Epithelial cell of esophagus (primary cell): ENCODE measurements around the gene CLCNKB.
"Not testable (repeated sequence)": the region's sequence is repeated elsewhere in the genome, so short reads cannot be mapped to it uniquely, and the experiment has no call there.

Source experiments
- DNase-seq: peaks from one replicate; pipeline ENCODE4 v3.0.0; 2010; ENCODE audit warnings: low read depth
- H3K4me3 ChIP-seq: 2 replicates; pipeline ENCODE4 v1.5.1; 2011; ENCODE audit warnings: mild to moderate bottlenecking, low read length, control low read depth
- CTCF ChIP-seq: IDR thresholded peaks from 2 replicates; pipeline ENCODE4 v1.5.1; 2011; ENCODE audit warnings: low read depth, mild to moderate bottlenecking, low read length, control low read depth, inconsistent platforms; ENCODE audit not compliant: insufficient read depth; ENCODE audit errors: missing control alignments

CLCNKB gene

DNA sequence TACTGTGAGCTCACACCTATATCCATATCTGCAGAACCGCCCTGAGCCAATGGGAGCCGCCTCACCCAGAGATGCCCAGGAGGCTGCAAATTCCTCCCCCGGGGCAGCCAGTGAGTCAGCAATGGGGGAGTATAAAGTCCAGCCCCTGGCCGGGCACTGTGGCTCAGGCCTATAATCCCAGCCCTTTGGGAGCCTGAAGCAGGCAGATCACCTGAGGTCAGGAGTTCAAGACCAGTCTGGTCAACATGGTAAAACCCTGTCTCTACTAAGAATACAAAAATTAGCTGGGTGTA lies 5.0 kb upstream of the CLCNKB start:
- DNase-seq: no peak
- no peak for TF ChIP-seq CTCF
- no peak overlapping the region for H3K4me3 ChIP-seq

GRCh38 chr1:16039871-16040270 lies 3.7 kb upstream of the CLCNKB start:
- H3K4me3 ChIP-seq, DNase-seq: not testable (repeated sequence)

GRCh38 chr1:16041200-16041599 lies 2.4 kb upstream of the CLCNKB start:
- no peak overlapping the region for H3K4me3 ChIP-seq
- TF ChIP-seq CTCF: no peak
- DNase-seq: no peak

DNA sequence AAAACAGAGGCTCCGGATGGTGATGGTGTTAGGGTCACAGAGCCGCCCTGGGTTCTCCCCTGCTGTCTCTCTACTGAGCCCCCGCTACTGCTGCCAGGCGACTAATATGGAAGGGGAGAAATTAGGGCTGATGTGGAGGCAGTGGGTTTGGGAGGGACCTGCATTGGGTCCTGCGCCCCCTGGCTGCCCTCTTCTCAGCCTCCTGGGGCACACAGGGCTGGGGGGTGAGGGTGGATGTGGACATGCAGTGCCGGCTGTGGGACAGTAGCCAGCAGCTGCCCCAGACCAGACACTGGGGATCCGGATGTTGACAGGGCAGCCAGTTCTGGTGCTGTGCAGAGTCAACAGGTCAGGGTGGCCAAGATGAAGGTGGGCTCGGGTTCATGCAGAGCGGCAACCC lies 1.5 kb upstream of the CLCNKB start:
- no peak for DNase-seq
- no peak for TF ChIP-seq CTCF
- no peak overlapping the region for H3K4me3 ChIP-seq

- H3K4me3 ChIP-seq: not testable (repeated sequence)
Measured at GRCh38 chr1:16042654-16043053, 928 bp upstream of the CLCNKB start.

GRCh38 chr1:16043950-16044349 lies 368 bp downstream of the CLCNKB start:
- H3K4me3 ChIP-seq: no peak overlapping the region
- no peak for DNase-seq
- no peak for TF ChIP-seq CTCF

More at GRCh38 chr1:16042654-16043053, 928 bp upstream of the CLCNKB start:
- not testable (repeated sequence) for DNase-seq

DNA sequence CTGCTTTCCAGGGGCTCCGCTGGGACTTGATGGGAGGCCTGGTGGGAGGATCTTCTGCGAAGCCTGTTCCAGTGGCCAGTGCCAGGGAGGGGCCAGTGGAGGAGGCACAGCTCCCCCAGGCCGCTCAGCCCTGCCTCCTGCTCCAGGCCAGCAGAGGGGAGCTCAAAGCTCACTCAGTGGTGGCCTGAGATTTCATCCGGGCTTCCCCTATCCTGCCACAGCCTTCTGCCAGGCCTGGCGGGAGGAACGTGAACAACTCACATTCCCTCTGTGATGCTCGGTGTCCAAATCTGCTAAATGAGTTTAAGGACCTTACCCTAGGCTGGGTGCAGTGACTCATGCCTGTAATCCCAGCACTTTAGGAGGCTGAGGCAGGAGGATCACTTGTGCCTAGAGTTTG lies 3.3 kb downstream of the CLCNKB start:
- DNase-seq: peak; percentile 24
- no peak overlapping the region for H3K4me3 ChIP-seq
- no peak for TF ChIP-seq CTCF

DNA sequence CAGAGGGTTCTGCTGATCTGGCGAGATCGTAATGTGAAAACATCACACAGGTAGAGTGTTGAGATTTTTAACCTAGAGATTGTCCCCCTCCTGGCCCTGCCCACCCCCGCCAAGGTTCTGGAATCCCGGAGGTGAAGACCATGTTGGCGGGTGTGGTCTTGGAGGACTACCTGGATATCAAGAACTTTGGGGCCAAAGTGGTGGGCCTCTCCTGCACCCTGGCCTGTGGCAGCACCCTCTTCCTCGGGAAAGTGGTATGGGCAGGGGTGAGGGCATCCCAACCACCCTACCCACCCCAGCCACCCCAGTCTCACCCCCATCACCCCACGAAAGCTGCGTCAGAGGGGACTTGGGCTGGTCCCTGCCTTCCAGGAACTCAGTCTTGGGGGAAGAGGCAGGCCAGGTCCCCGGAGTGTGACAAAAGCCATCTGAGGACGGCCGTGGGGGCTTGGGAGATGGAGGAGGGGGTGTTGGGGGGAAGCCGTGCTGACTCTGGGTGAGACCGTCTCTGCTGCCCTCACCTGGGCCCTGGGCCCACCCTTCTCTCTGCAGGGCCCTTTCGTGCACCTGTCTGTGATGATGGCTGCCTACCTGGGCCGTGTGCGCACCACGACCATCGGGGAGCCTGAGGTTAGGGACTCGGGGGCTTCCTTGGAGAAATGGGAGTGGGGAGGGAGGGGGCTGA lies 4.4 kb downstream of the CLCNKB start:
- no peak for DNase-seq
- no peak overlapping the region for H3K4me3 ChIP-seq
- no peak for TF ChIP-seq CTCF
